HG02870 (cell line): Measurements from ENCODE around the gene NUP54.
A peak's percentile ranks its signal among the peaks of the same experiment; 100 is the strongest.

ENCODE experiments used
- ATAC-seq: cut with Tn5 transposase; IDR thresholded peaks from one replicate; pipeline ENCODE4 v1.9.1; 2021; ENCODE audit warnings: mild to moderate bottlenecking, moderate library complexity; ENCODE audit not compliant: unreplicated experiment

NUP54 gene, protein sequence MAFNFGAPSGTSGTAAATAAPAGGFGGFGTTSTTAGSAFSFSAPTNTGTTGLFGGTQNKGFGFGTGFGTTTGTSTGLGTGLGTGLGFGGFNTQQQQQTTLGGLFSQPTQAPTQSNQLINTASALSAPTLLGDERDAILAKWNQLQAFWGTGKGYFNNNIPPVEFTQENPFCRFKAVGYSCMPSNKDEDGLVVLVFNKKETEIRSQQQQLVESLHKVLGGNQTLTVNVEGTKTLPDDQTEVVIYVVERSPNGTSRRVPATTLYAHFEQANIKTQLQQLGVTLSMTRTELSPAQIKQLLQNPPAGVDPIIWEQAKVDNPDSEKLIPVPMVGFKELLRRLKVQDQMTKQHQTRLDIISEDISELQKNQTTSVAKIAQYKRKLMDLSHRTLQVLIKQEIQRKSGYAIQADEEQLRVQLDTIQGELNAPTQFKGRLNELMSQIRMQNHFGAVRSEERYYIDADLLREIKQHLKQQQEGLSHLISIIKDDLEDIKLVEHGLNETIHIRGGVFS

DNA sequence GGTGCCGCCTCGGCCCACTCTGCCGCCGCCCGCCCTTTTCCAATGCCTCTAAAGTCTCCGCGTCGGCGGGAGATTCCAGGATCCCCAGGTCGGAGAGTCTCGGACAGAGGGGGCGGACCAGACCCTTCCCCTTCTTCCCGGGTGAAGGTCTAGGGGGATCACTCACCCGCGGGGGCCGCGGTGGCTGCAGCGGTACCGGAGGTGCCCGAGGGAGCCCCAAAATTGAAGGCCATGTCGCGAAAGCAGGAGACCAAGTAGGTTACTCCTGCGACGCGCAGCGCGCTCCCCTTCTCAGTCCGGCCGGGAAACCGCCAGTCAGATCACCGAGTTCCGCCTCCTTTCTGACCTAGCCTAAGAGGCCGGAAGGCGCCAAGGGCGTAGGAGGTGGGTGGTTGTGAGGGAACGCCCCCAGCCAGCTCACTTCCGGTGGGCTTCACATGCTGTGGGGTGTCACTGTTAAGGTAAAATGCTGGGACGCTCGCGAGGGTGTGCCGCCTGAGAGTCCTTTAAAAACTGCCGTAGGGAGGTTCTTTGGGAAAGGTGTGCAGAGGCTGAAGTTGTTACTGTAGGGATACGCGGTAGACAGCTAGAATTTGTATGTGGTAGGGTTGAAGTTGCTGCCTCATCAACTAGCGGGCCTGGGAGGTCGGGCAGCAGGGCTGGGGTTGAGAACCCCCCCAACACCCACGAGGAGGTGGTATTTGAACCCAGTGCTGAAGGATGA, at the start of gene NUP54:
TSS of gene NUP54 (minus strand) at position 256 of the 724 bp plus-strand sequence. CDS start at position 233, 23 bp downstream.
- peak; percentile 99 for ATAC-seq

DNA sequence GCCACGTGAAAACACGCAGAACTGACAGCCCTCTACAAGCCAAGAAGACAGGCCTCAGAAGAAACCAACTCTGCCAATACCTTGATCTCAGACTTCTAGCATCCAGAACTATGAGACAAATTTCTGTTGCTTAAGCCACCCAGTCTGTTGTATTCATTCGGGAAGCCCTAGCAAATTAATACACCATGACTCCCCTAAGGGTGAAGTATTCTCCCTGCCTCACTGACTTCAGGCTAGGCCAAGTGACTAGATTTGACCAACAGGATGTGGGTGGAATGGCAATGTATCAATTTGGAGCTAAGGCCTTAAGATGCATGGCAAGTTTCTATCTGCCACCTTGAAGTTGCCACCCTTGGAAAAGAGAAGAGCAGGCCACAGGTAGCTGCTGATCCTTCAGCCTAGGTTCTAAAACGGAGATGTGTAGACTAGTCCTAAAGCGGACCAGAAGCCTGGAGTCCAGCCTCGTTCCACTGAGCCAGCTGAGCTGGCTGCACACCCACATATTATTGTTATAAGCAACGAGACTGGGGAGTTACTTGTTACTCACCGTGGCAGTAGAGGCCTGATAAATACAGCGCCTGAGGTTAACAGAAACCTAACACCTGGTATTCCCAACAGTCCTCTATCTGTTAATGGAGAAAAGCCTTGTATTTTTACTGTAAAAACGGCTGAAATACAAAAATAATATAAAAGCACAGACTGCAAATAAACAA, 49.0 kb upstream of the NUP54 start:
- ATAC-seq, result no peak

DNA sequence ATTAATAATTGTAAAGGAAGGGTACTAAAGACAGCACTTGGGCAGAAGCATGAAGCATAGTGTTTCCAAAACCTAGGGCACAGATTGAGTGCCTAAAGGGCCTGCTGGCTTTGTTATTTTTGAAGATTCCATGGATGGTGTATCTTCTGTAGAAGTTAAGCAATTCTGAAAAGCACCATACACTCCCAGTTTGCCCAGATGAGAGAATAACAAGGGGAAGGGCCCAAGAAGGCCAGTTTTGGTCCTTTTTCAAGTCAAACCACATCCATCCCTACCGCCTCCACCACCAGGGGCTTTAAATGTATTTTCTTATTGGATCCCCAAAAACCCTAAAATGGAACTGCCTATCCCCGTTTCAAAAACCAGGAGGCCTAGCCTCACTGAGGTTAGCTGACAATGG, 48.2 kb upstream of the NUP54 start:
- no peak for ATAC-seq

DNA sequence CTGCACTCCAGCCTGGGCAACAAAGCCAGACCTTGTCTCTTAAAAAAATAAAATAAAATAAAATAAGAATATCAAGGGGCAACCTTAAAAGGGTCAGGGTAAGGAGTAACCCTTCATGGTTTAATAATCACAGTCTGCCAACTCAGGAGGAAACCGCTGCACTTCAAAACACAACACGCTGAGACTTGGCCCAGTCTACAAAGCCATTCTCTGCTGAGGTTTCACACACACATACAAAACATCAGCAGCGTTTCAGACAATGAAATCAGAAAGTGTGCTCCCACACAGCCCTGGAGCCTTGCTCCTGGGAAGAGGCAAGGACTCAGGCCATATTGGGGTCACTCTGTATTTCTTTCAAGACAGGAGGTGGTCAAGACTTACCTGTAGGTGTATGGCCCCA, 47.1 kb upstream of the NUP54 start:
- no peak for ATAC-seq

DNA sequence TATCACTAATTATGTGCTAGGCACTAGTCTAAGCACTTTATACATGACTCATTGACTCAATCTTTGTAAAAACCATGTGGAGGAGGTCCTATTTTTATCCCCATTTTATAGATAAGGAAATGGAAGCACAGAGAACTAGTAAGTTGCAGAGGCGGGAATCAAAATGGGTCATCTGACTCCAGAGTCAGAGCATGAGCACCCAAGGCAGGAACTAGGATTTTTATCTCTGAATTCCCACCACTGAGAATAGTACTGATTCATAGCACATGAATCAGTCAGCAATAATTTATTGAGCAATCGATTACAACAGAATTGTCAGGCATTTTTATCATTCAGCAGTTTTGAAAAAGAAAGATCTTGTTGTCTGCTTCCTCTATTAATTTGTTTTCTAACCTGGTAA, 46.1 kb upstream of the NUP54 start:
- no peak for ATAC-seq

DNA sequence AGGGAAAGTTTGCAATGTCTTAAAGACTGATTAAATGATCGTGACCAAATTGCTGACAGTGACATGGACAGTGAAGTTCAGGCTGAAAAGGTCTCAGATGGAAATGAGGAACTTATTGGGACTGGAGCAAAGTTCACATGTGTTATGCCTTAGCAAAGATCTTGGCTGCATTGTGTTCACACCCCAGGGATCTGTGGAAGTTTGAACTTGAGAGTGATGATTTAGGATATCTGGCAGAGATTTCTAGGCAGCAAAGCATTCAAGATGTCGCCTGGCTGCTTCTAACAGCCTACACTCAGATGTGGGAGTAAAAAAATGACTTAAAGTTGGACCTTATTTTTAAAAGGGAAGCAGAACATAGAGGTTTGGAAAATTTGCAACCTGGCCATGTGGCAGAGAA, 44.0 kb upstream of the NUP54 start:
- no peak for ATAC-seq

DNA sequence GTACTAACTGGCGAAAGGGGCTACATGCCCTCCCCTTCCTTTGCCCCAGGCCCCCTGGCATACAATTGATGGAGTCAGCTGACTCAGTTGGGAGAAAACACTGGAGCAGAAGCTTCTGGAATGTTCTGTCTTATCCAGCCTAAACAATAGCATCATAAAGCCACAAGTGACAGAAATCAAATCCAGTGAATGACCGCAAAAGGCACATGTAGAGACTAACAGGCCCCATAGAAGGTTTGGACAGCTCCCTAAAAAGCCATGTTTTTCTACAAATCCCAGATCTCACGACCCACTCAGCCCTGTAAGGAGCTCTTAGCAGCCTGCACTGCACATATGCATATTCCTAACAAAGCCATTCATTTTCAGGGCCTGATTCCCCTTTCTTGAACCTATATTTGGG, 40.4 kb upstream of the NUP54 start:
- no peak for ATAC-seq

DNA sequence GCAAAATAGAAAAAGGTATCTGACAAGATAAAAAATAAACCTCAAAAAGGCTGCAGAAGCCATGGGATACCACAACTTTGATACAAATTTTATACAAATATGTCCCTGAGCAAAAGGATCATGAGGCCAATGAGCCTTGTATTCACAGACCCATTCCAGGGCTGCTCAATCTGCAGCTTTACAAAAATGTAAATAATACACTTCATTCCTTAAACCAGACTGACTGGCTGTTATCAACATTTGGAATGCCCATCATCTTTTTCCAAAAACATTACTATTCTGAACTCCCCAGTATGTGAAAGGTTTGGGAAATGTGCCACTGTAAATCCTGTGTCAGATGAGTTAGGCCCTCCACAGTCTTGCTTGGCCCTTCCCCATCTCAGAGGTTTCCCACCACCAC, 40.0 kb upstream of the NUP54 start:
- no peak for ATAC-seq

DNA sequence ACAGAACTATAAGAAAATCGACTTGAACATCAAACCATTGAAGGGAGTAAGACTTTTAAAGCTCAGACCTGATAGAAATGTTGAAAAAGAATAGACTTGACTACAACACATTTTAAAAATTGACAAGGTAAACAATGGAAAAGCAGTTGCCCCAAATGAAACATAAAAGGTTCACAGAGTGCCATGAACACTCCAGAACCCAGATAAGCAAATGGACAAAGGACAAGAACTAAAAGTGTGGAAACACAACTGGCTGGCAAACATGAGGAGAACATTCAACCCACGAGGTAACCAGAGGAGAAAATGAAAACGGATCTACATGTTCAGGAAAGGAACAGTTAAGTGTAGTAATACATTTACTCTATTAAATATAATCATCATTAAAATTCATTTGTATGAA, 39.0 kb upstream of the NUP54 start:
- ATAC-seq, result no peak

DNA sequence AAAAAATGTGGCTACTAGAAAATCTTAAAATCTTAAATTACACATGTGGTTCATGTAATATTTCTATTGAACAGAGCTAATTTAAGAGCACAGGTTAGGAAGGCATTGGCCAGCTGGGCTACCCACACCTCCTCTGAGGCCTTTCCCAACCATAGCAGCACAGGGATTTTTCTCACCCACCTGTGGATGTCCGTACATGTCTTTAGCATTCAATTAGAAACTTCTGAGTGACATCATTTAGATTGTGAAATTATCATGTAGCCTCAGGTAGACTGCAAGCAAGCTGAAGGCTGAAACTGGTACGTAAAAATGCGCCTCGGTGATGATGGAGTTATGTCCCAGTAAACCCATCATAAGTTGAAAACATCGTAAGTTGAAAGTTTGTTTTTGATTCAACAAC, 34.3 kb upstream of the NUP54 start:
- no peak for ATAC-seq

DNA sequence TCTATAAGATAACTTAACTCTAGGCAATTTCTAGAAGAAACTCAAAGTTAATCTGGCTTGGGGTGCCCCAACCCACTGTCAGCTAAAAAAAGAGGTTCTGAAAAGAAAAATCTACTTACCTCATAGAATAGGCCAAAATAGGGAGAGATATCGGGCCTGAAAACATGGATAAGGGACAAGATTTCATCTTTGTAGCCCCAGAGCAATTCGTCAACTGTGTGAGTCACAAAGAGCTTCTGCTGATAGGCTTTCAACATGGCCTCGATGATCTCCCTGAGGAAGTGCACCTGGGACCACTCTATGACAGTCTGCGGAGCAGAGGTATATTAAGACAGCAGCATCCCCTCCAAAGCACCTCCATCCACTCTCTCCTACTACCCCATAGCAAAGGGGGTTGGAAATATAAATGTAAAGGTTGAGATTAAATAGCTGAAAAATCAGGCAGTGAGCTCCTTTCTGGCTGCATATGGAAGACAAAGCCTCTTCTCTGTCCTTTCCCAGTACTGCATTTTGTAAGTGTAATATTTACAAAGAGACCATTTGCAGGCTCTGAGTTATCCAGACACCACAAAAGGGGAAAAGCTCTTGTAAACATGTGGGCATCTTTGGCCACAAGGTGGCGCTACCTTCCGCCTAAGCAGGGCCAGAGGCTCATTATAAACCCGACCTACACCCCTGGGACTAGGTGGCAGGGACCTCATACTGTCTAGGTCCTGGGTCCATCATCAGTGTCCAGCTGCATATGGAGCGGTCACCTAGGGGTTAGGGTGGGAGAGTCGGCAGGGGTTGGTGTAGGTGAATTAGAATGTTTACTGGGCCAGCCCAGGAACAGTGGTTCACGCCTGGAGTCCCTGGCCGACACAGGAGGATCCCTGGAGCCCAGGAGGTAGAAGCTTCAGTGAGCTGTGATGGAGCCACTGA, 31.5 kb upstream of the NUP54 start:
- peak; percentile 84 for ATAC-seq

DNA sequence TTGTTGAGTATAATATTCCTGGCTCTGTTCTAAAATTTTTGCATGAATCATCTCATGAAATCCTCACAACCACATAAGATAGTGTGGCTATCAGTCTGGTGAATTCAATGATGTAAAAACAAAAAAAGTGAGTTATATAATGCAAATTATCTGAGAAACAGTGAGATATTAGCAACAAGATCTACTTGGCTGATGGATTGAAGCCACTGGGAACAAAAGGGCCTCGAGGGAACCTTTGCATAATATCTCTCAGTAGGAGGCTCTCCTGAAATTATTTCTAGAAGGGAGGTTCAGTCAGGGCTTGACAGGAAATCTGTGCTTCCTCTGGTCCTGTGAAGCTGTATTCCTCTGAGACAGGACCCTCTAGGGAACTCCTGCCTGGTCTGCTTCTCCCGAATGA, 30.1 kb upstream of the NUP54 start:
- ATAC-seq, result no peak

DNA sequence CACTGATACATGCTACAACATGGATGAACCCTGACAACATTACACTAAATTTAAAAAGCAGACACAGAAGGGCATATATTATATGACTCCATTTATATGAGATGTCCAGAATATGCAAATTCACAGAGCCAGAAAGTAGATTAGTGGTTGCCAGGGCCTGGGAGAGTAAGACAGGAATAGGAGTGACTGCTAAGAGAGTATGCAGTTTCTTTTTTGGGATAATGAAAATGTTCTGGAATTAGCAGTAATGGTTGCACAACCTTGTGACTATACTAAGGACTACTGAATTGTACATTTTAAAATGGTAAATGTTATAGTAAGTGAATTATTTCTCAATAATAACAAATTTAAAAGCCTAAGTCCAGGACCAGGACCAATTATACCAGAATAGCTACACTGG, 29.5 kb upstream of the NUP54 start:
- no peak for ATAC-seq

DNA sequence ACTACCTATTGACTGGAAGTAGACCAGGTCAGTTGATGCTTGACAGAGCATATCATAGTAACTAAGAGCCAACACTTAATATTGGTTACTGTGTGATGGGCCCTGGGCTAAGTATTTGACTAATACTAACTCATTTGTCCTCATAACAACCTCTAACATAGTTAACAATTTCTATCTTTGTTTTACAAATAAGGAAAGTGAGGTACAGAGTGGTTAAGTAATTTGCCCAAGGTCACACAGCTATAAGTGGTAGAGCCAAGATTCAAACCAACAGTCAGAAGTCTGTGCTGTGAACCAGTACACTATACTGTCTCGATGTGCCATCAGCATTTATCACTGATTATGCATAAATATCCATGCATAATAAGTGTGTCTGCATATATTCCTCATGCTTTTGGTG, 27.1 kb upstream of the NUP54 start:
- ATAC-seq, result no peak

DNA sequence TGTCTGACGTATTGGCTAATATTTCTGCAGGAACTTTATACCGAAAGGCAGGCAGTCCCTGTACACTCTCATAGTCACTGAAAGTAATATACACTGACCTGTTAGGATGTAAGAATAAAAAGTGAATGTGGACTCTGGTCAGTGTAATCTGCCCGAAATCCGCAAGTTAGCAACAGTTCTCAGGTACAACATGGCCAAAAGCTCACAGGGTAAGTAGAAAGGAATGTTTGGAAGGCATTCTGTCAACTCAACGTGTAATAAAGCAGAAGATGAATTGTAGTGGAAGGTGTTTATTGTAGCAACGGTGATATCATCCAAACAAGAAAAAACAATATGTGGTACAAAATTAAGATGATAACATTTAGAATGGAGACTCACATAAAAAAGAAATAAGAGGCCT, 26.0 kb upstream of the NUP54 start:
- no peak for ATAC-seq

DNA sequence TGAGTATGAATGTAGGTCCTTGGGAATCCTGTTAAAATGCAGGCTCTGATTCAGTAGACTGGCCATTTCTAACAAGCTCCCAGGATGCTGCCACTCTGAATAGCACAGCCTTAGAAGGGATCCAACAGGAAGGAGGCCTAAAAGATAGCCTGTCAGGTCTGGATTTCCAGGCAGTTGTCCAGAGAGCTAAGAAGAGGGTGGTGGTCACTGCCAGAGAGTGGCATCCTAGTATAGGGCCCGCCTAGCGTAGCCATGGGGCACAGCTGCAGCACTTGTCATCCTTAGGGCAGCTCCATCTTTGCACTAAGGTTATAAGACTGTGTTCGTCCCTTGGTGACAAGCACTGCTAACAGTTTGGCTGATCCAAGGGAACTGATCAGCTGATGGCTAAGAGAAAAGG, 20.5 kb upstream of the NUP54 start:
- no peak for ATAC-seq

DNA sequence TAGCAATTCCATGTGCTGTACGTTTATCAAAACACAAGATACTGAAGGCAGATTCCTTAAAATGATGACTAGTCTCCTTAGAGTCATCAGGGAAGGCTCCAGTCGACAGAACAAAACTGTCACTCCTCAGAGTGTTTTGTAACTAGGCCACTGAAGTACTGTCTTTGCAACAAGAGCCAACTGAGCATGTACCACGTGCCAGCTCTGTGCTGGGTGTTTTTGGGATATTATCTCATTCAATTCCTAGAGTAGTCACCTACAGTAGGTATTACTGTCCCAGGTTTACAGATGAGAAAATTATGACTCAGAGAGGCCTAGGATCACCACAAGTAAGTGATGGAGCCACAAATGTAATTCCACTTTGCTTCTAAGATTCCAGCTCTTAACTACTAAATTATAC, 18.3 kb upstream of the NUP54 start:
- ATAC-seq, result no peak

DNA sequence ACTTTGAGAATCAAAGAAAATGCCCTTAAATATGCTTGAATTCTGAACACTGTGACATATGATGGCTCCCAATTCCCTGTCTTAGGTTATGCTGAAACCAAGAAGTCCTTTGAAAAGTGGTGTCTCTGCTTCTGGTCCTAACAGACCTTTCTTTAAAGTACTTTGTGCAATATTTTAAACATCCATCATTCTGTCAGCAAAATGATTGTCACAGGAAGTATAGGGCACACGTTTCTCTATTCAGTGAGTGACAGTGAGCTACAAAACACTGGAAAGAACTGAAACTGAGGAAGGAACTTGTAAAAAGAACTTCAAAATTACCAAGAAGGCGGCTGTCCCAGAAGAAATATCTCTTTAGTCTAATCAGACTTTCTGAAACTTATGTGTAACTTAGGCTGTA, 12.2 kb upstream of the NUP54 start:
- ATAC-seq, result no peak

DNA sequence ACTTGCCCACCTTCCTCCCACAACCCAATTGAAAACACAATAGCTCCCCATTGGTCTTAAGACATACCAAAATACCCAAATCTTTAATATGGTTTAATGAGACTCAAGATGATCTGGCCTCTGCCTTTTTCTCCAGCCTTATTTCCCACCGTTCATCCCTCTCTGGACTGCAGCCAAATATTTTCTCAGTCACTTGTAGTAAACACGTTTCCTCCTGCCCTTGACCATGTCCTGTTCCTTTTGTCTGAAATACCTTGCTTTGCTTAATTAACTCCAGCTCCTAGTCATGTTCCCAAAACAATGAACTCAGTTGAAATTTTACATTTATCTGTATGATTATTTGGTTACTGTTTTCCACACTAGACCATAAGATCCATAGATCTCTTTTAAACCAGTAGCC, 8.4 kb upstream of the NUP54 start:
- no peak for ATAC-seq

DNA sequence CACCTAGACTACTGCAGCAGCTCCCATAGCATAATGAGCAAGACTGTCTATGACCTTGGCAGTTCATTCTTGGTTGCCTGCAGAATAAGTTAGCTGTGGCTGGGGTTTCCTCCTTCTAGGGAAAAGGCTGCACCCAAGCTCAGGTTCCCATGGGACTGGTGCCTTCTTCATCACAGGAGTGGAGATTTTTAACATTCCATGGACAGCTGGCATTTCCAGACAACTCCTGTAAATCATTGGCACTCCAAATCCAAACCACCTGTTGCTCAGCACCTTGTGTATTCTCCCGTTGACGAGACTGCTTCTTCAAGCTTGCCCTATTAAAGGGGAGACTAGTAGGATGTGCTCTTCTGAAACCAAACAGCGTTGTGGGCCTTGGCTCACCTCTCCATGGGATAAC, 7.8 kb upstream of the NUP54 start:
- no peak for ATAC-seq

DNA sequence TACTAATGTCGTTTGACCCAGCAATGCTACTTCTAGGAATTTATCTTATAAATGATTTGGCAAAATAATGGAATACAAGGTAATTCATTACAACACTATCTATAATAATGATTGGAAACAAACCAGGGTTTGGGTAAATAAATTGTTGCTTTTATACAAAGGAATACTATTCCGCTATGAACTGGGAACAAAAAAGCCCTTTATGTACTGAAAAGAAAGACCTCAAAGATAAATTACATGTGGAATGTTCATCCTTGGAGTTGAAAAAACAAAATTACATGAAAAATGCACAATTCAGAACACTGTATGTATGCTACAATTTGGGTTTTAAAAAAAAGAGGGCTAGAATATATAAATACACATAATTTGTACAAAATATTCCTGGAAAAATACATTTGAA, 5.2 kb upstream of the NUP54 start:
- ATAC-seq, result no peak
